Keratinocyte (primary cell): ENCODE data around the gene PTOV1. TPM values are rescaled to one million over a fixed set of nuclear protein-coding genes. Genes with fewer than 3 reads are reported as not detected.

ENCODE experiments used
- DNase-seq: peaks from one replicate; pipeline ENCODE4 v3.0.0-alpha.2; 2011; ENCODE audit warnings: low read depth, missing footprints, low spot score
- FAIRE-seq: peaks from 2 replicates; lab custom pipeline; 2011; peaks lifted over from hg19 to GRCh38; lab: Jason Lieb, UNC
- H2AFZ ChIP-seq: 2 replicates; pipeline ENCODE4 v1.6.0; 2012; ENCODE audit warnings: low read length, control low read depth, inconsistent platforms; ENCODE audit not compliant: control insufficient read depth
- H3K27ac ChIP-seq: 2 replicates; pipeline ENCODE4 v1.5.1; 2011; ENCODE audit warnings: low read length; ENCODE audit not compliant: control insufficient read depth, insufficient read depth
- H3K27me3 ChIP-seq: 3 replicates; pipeline ENCODE4 v1.6.0; 2011; ENCODE audit warnings: low read length; ENCODE audit not compliant: control insufficient read depth, insufficient read depth; ENCODE audit errors: extremely low read depth
- H3K36me3 ChIP-seq, 2 experiments: 2 replicates in 1 of 2; 3 replicates in 1 of 2; pipeline ENCODE4 v1.5.1; 2011; ENCODE audit warnings: low read length in 2 of 2, mild to moderate bottlenecking in 1 of 2; ENCODE audit not compliant: control insufficient read depth in 2 of 2, insufficient read depth in 2 of 2; ENCODE audit errors: extremely low read depth in 1 of 2
- H3K4me1 ChIP-seq: 3 replicates; pipeline ENCODE4 v1.5.1; 2011; ENCODE audit warnings: low read length; ENCODE audit not compliant: control insufficient read depth, insufficient read depth; ENCODE audit errors: extremely low read depth
- H3K4me2 ChIP-seq: 3 replicates; pipeline ENCODE4 v1.6.0; 2011; ENCODE audit warnings: low read depth, low read length; ENCODE audit not compliant: control insufficient read depth, insufficient read depth; ENCODE audit errors: extremely low read depth
- H3K4me3 ChIP-seq, 3 experiments: fragments of 200-600 bp in 1 of 3; sonication (generic) in 1 of 3; 2 replicates in 2 of 3; 3 replicates in 1 of 3; pipeline ENCODE4 v1.5.1; 2011 to 2016; ENCODE audit warnings: low read length in 3 of 3, mild to moderate bottlenecking in 3 of 3, control low read depth in 2 of 3, inconsistent platforms in 1 of 3, low read depth in 1 of 3, mixed read lengths in 1 of 3, mixed run types in 1 of 3, moderate library complexity in 1 of 3; ENCODE audit not compliant: control insufficient read depth in 2 of 3, insufficient read depth in 2 of 3; ENCODE audit errors: extremely low read depth in 1 of 3
- H3K79me2 ChIP-seq: 2 replicates; pipeline ENCODE4 v1.6.0; 2012; ENCODE audit warnings: low read length; ENCODE audit not compliant: control insufficient read depth, insufficient read depth
- H3K9ac ChIP-seq: 3 replicates; pipeline ENCODE4 v1.6.0; 2011; ENCODE audit warnings: low read length; ENCODE audit not compliant: control insufficient read depth, insufficient read depth; ENCODE audit errors: extremely low read depth
- H3K9me1 ChIP-seq: 3 replicates; pipeline ENCODE4 v1.6.0; 2011; ENCODE audit warnings: low read length; ENCODE audit not compliant: control insufficient read depth, insufficient read depth; ENCODE audit errors: extremely low read depth
- H3K9me3 ChIP-seq: 2 replicates; pipeline ENCODE4 v1.5.1; 2012; ENCODE audit warnings: low read depth, low read length; ENCODE audit not compliant: control insufficient read depth
- H4K20me1 ChIP-seq: 3 replicates; pipeline ENCODE4 v1.6.0; 2011; ENCODE audit warnings: low read length; ENCODE audit not compliant: control insufficient read depth, insufficient read depth; ENCODE audit errors: extremely low read depth
- CTCF ChIP-seq, 3 experiments: IDR thresholded peaks in 1 of 3; conservative IDR thresholded peaks in 1 of 3; optimal IDR thresholded peaks in 1 of 3; 2 replicates in 2 of 3; 3 replicates in 1 of 3; pipeline versions ENCODE3 to v1.5.1; 2011; ENCODE audit warnings: low read length in 3 of 3, mild to moderate bottlenecking in 3 of 3, moderate library complexity in 2 of 3, control low read depth in 1 of 3, inconsistent platforms in 1 of 3; ENCODE audit not compliant: insufficient read depth in 2 of 3; ENCODE audit errors: extremely low read depth in 1 of 3
- EZH2 ChIP-seq: IDR thresholded peaks from one replicate; pipeline ENCODE4 v1.6.1; 2012; ENCODE audit warnings: inconsistent platforms, mild to moderate bottlenecking, low read length, moderate library complexity
- dilution Hi-C: fragments of 300-500 bp; cut with MboI; formaldehyde crosslinking; loops from one replicate; pipeline ENCODE4 v1.7.0; 2020; ENCODE audit warnings: low sequenced_read_pairs; ENCODE audit not compliant: extremely low pct_ligation_motif_present
- polyA plus RNA-seq, 5 experiments: library from polyadenylated mRNA; depleted of rRNA in 3 of 5; stranded (reverse) in 3 of 5; stranded (forward) in 1 of 5; unstranded in 1 of 5; fragments of >200 nt; gene quantifications; 1 replicate in 1 of 5; 2 replicates in 3 of 5; 3 replicates in 1 of 5; pipeline versions ENCODE4 v1.2.1 to v1.2.3, GENCODE V29; 2011 to 2012; ENCODE audit warnings: missing spikeins in 2 of 5, low read depth in 1 of 5, low replicate concordance in 1 of 5

The PTOV1 gene
- polyA plus RNA-seq, 1 donor (not counting 4 experiments of a cell fraction or from before 2014, with no cell fraction given): 22.9 TPM

GRCh38 chr19:49846408-49846807 is 4.6 kb upstream of the PTOV1 start:
- FAIRE-seq (no peak), DNase-seq (no peak)
- H3K9ac ChIP-seq: no peak overlapping the region
- no peak overlapping the region for H3K4me3 ChIP-seq
- no peak overlapping the region for H3K27ac ChIP-seq
- no peaks in the 10 kb centered on the region for H3K36me3 ChIP-seq
- no peaks in the 10 kb centered on the region for H4K20me1 ChIP-seq
- dilution Hi-C loops: no loop called here
- H3K4me1 ChIP-seq: peaks cover 14% of the 10 kb centered on the region
- TF ChIP-seq EZH2: no peak
- no peak for TF ChIP-seq CTCF (optimal IDR thresholded peaks at IDR 0.05 in 1 of 3, IDR thresholded peaks at IDR 0.05 in 1 of 3, conservative IDR thresholded peaks at IDR 0.05 in 1 of 3; ENCODE audit: extremely low read depth in 1 of 3, insufficient read depth in 2 of 3, low read length in 3 of 3)
- no peaks in the 10 kb centered on the region for H3K9me1 ChIP-seq
- no peaks in the 10 kb centered on the region for H3K27me3 ChIP-seq
- H3K79me2 ChIP-seq: no peaks in the 10 kb centered on the region
- no peak overlapping the region for H2AFZ ChIP-seq
- no peaks in the 10 kb centered on the region for H3K9me3 ChIP-seq
- no peak overlapping the region for H3K4me2 ChIP-seq

DNA sequence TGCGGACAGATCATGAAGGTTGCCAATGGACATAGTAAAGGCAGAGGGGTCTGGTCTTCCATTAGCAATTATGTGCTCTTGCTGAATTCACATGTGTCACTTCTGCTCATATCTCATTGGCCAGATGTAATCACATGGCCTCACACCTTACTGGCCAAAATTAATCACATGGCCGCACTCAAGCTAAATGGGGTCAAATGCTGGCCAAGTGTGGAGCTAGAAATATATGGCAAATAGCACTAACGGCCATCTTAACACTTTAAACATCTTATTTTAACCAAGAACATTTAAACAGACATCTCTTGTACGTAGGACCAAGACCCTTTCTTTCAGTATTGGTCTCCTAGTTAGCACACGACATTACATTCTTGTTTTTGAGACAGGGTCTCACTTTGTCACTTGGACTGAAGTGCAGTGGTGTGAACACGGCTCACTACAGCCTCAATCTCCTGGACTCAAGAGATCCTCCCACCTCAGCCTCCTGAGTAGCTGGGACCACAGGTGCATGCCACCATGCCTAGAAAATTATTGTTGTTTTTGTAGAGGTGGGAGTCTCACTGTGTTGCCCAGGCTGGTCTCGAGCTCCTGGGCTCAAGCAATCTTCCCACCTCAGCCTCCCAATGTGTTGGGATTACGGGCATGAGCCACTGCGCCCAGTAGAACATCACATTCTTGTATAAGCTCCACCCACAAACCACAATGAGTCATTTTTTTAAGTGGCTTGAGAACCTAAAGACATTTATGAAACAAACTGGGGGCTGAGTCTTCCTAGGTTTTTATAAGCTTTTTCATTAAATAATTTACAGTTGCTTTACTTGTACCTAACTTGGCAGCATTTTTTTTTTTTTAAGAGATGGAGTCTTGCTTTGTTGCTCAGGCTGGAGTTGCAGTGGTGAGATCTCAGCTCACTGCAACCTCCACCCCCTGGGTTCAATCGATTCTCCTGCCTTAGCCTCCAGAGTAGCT is 2.9 kb upstream of the PTOV1 start:
- Histone ChIP-seq H3K27ac (peak overlapping the region; percentile 24), H3K79me2 (peaks cover 9% of the 10 kb centered on the region), H3K27me3 (no peaks in the 10 kb centered on the region), H3K4me2 (peak overlapping the region; percentile 47), H4K20me1 (peaks cover 3% of the 10 kb centered on the region), H3K9me1 (no peaks in the 10 kb centered on the region), H3K9me3 (no peaks in the 10 kb centered on the region), H3K36me3 (no peaks in the 10 kb centered on the region), H3K4me3 (no peak overlapping the region), H3K9ac (no peak overlapping the region), H3K4me1 (peaks cover 24% of the 10 kb centered on the region), H2AFZ (no peak overlapping the region)
- FAIRE-seq (peak; percentile 49), DNase-seq (no peak)
- dilution Hi-C loops: no loop called here
- TF ChIP-seq CTCF (optimal IDR thresholded peaks at IDR 0.05 in 1 of 3, IDR thresholded peaks at IDR 0.05 in 1 of 3, conservative IDR thresholded peaks at IDR 0.05 in 1 of 3; ENCODE audit: extremely low read depth in 1 of 3, insufficient read depth in 2 of 3, low read length in 3 of 3) (no peak), EZH2 (no peak)
